GM10266 (cell line): ENCODE results near the gene B3GAT1.

ENCODE experiments used
- DNase-seq: peaks from one replicate; pipeline ENCODE4 v3.0.0; 2012; ENCODE audit errors: extremely low spot score
- TF ChIP-seq, protein P1 (sequence below): IDR thresholded peaks from 2 replicates; pipeline ENCODE4 v1.5.1; 2012; ENCODE audit warnings: mild to moderate bottlenecking, low read depth; ENCODE audit not compliant: control insufficient read depth, insufficient read depth; ENCODE audit errors: missing control alignments

Gene B3GAT1

DNA sequence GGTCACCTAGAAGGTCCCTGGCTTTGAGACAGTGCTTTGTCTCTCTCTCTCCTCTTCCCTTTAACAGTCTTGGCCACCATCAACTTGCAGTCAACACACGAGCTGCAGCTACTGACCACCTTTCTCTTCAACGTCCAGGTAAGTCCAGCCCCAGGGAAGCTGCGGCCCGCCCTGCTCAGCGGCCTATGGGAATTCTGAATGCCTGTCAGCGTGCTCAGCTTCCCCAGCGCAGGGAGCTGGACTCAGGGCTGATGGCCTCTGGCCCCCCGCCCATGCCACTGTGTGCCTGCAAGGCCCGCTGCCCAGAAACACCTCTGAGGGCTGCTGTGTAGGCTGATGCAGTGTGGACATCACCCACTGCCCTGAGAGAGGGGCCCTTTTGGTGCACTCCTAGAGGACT is 47.8 kb downstream of the B3GAT1 start:
- TF ChIP-seq, protein P1, sequence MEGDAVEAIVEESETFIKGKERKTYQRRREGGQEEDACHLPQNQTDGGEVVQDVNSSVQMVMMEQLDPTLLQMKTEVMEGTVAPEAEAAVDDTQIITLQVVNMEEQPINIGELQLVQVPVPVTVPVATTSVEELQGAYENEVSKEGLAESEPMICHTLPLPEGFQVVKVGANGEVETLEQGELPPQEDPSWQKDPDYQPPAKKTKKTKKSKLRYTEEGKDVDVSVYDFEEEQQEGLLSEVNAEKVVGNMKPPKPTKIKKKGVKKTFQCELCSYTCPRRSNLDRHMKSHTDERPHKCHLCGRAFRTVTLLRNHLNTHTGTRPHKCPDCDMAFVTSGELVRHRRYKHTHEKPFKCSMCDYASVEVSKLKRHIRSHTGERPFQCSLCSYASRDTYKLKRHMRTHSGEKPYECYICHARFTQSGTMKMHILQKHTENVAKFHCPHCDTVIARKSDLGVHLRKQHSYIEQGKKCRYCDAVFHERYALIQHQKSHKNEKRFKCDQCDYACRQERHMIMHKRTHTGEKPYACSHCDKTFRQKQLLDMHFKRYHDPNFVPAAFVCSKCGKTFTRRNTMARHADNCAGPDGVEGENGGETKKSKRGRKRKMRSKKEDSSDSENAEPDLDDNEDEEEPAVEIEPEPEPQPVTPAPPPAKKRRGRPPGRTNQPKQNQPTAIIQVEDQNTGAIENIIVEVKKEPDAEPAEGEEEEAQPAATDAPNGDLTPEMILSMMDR, result no peak
- DNase-seq, result no peak

DNA sequence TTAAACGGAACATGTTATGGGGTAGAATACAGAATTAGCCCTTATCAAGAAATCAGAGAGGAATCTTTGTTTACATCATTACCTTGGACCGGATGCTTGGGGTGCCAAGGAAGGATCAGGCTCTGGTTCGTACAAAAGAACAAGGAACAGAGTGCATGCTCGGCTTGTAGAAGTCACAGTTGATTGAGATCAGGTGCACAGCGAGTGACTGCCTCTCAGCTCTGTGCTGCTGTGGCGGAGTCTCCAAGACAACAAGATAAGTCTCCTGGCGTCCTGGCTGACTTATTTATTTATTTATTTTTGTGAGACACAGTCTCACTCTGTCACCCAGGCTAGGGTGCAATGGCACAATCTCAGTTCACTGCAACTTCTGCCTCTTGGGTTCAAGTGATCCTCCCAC is 48.5 kb downstream of the B3GAT1 start:
- TF ChIP-seq, protein P1, result no peak
- DNase-seq, result no peak

DNA sequence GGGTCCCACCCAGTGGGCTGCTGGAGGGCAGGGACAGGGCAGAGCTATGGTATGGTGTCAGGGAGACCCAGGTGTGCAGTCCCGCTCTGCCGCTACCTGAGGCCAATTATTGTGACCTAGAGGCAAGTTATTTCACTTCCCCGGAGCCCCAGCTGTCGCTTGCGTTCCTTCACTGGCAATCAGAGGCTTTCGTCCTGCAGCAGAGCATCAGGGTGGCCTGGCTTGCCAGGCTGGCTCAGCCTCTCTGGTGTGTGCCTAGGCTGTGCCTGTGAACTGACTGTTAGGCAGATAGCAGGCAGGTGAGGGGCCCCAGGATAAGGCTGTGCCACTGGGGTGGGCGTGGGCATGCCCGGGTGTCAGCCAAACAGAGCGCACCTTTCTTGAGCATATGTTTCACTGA is 48.9 kb downstream of the B3GAT1 start:
- DNase-seq, result no peak
- TF ChIP-seq, protein P1, result no peak

DNA sequence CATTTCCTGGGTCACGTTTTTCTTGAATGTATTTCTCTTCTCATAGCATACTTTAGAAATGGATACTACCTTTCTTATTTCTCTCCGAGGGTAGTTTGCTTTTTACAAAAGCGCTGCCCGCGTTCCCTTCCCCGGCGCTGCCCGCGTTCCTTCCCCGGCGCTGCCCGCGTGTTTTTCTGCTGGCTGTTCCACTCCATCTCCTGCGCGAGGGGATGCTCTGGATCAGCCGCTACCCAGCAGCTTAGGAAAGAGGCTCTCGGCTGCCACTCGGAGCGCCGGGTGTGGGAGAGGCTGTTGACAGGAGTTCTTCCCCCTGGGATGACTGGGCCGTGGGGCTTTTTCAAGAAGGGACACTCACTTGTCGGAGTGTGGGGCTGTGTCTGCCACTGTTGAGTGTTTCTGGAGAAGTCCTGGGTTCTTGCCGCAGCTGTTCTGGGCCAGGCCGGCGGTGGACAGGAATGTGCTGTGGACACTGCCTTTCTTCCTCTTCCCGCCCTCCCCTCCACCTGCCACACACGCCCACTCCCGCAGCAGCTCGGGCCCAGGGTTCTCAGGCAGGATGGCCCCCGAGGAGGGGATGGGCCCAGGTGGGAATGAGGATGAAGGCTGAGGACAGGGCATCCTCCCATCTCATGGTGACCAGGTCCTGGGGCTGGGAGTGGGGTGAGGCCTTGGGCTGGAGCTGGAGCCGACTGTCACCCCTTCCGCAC is 49.7 kb downstream of the B3GAT1 start:
- DNase-seq, result no peak
- TF ChIP-seq, protein P1, result no peak

DNA sequence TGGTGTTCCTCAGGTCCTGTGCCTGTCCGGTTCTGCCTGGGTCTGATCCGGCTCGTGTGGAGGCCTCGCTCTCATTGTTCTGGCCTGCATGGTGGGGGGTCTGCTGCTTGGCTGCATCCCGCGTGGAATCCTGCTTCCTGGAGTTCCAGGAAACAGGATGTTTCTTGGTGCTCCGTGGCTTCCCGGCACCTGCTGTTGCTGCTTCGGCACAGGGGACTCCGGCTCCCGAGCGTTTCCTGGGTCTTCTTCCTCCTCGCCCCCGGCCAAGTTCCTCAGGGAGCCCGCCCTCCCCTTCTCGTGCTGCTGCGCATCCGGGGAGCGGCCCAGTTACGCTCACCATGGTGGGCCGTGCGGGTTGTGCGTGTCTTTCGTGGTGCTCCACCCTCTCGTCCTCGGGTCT is 50.4 kb downstream of the B3GAT1 start:
- no peak for DNase-seq
- TF ChIP-seq, protein P1, result no peak

DNA sequence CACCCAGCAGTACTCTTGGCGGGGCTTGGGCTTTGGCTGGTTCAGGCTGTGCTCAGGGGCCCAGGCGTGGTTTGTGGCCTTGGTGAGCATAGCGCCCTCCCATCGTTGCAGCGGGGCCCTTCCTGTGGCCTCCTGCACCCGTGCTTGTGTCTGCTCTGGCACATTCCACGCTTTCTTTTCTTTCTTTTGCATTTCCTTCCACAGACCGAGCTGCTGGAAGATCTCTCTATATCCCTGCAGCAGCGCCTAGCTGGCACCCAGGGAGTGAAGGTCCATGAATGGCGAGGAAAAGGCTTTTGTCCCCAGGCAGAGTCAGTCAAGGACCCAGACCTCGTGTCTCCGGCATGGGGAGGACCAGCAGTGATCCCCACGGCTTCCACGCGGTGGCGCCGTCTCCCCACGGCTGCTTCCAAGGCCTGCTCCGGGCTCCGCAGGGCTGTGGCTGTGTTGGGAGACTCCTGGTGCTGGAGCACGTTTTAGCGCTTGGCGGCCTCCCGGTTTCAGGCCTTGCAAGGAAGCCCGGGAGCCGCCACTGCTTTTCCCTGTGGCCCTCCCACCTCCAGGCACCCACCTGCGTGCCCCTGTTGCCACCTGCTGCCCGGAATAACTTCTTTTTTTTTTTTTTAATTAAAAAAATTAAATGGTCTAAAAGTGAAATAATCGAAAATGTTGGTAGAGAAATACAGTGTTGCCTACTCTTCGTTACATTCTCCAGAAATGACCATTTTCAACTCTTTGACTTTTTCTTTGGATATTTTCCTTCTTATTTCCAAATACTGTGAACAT is 51.8 kb downstream of the B3GAT1 start:
- DNase-seq, result peak; percentile 92
- TF ChIP-seq, protein P1, result peak; percentile 90

DNA sequence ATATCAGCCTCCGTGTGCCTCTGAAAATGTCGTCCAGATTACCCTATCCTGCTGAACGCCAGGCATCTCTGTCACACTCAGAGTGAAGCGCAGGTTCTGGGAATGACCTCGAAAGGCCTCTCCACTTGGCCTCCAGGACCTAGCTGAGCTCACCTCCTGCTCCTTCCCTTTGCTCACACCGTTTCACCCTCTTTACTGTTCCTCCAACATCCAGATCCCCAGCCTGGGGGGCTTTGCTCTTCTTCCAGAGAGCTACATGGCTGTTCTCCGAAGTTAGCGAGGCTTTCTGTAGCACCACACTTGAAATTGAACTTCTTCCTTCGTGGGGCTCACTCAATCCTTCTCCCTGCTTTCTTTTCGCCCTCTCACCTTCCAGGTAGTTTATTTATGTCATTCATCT is 52.4 kb downstream of the B3GAT1 start:
- TF ChIP-seq, protein P1, result no peak
- no peak for DNase-seq
